ENCODE results near the gene SPANXN4. TPM values are rescaled to one million over a fixed set of nuclear protein-coding genes. Genes with fewer than 3 reads are reported as not detected.

SPANXN4 gene
- total RNA-seq (2021; ENCODE audit: unreplicated experiment), result not detected
- not detected in 2 replicates for polyA plus RNA-seq (2012)
- Bru-seq, nascent RNA, result not detected
- not detected for BruChase-seq, experiment 1, labeled RNA remaining after a 6-hour chase
- BruChase-seq, experiment 2, labeled RNA remaining after a 2-hour chase, result not detected
- long read RNA-seq, result 0 reads

GRCh38 chrX:143025628-143026027 lies at the start of gene SPANXN4:
TSS of gene SPANXN4 (plus strand) at chrX:143025928. CDS start at chrX:143026015, 87 bp downstream.
- no TSS peak for BruUV-seq (replicated peaks)
- no peaks in the 10 kb centered on the region for H3K36me3 ChIP-seq (ENCODE audit: control insufficient read depth in 1 of 2, insufficient read depth in 2 of 2, low read length in 2 of 2)
- RAD21 ChIA-PET (ENCODE audit: low non-redundant PET in 1 of 2, low total read pairs in 2 of 2, uncharacterized antibody in 2 of 2, unreplicated experiment in 2 of 2), result no interaction called here
- H2AFZ ChIP-seq (ENCODE audit: low read depth, low read length, poor library complexity, severe bottlenecking), result no peak within 1 kb of the TSS
- DNase-seq (ENCODE audit: low read depth, low spot score) (no peak), ATAC-seq (no peak)
- H3K27ac ChIP-seq (ENCODE audit: low read depth, low read length), result no peak within 1 kb of the TSS
- POLR2A ChIA-PET, result no interaction called here
- no peaks in the 10 kb centered on the region for H3K9me3 ChIP-seq (ENCODE audit: control insufficient read depth in 1 of 2, insufficient read depth in 1 of 2, low read depth in 1 of 2, low read length in 2 of 2)
- H4K20me1 ChIP-seq (ENCODE audit: insufficient read depth), result no peaks in the 10 kb centered on the region
- no peaks in the 10 kb centered on the region for H3K4me1 ChIP-seq (ENCODE audit: control insufficient read depth in 1 of 2, insufficient read depth in 2 of 2, low read length in 2 of 2)
- intact Hi-C loops (cut with micrococcal nuclease), result no loop called here
- H3K79me2 ChIP-seq (ENCODE audit: insufficient read depth, low read length), result no peaks in the 10 kb centered on the region
- H3K4me2 ChIP-seq (ENCODE audit: low read length), result no peak within 1 kb of the TSS
- no peak for TF ChIP-seq SIN3A (IDR thresholded peaks at IDR 0.05; ENCODE audit: low read depth)
- TF ChIP-seq CTCF (IDR thresholded peaks at IDR 0.05 in 2 of 3, conservative IDR thresholded peaks at IDR 0.05 in 1 of 3; ENCODE audit: borderline replicate concordance in 1 of 3, insufficient read depth in 1 of 3, low read depth in 2 of 3, low read length in 2 of 3), result no peak
- TF ChIP-seq YY1 (IDR thresholded peaks at IDR 0.05; ENCODE audit: extremely low read depth, insufficient replicate concordance, low read depth, low read length), result no peak
- no peak for TF ChIP-seq CBX3 (IDR thresholded peaks at IDR 0.05; ENCODE audit: low read depth)
- TF ChIP-seq REST (IDR thresholded peaks at IDR 0.05; ENCODE audit: low read depth), result no peak
- TF ChIP-seq, protein P1, sequence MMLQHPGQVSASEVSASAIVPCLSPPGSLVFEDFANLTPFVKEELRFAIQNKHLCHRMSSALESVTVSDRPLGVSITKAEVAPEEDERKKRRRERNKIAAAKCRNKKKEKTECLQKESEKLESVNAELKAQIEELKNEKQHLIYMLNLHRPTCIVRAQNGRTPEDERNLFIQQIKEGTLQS (IDR thresholded peaks at IDR 0.05), result no peak
- no peak for TF ChIP-seq EZH2 (IDR thresholded peaks at IDR 0.05)
- CTCF ChIA-PET, result no interaction called here
- H3K4me3 ChIP-seq (replicated peaks in 1 of 2; ENCODE audit: low read depth in 1 of 2, low read length in 2 of 2), result no peak within 1 kb of the TSS
- H3K9ac ChIP-seq (ENCODE audit: low read length), result no peak within 1 kb of the TSS
- no peaks in the 10 kb centered on the region for H3K27me3 ChIP-seq (ENCODE audit: insufficient read depth, low read length)
- no peaks in the 10 kb centered on the region for H3K9me2 ChIP-seq (ENCODE audit: insufficient read depth)
